ENCODE results near the gene COL21A1.

Gene COL21A1

GRCh38 chr6:56062836-56063235, 184.5 kb downstream of the COL21A1 start:
- in situ Hi-C loops (cut with HindIII; ENCODE audit: low sequenced_read_pairs): no loop called here
- no peak for TF ChIP-seq CTCF (IDR thresholded peaks at IDR 0.05; ENCODE audit: low read depth, low read length, missing control alignments)
- DNase-seq (ENCODE audit: low read depth): no peak
- no peak overlapping the region for H3K4me3 ChIP-seq (ENCODE audit: low read depth, low read length)

GRCh38 chr6:56058636-56059035, 188.7 kb downstream of the COL21A1 start:
- no peak for DNase-seq (ENCODE audit: low read depth)
- TF ChIP-seq CTCF (IDR thresholded peaks at IDR 0.05; ENCODE audit: low read depth, low read length, missing control alignments): no peak
- in situ Hi-C loops (cut with HindIII; ENCODE audit: low sequenced_read_pairs): no loop called here
- H3K4me3 ChIP-seq (ENCODE audit: low read depth, low read length): no peak overlapping the region

- no peak overlapping the region for H3K4me3 ChIP-seq (ENCODE audit: low read depth, low read length)
- DNase-seq (ENCODE audit: low read depth): no peak
- in situ Hi-C loops (cut with HindIII; ENCODE audit: low sequenced_read_pairs): no loop called here
- TF ChIP-seq CTCF (IDR thresholded peaks at IDR 0.05; ENCODE audit: low read depth, low read length, missing control alignments): no peak
These were observed 192.2 kb downstream of the COL21A1 start for GRCh38 chr6:56055081-56055704.

GRCh38 chr6:56051202-56051598, 196.2 kb downstream of the COL21A1 start:
- H3K4me3 ChIP-seq (ENCODE audit: low read depth, low read length): no peak overlapping the region
- no peak for DNase-seq (ENCODE audit: low read depth)
- in situ Hi-C loops (cut with HindIII; ENCODE audit: low sequenced_read_pairs): no loop called here
- no peak for TF ChIP-seq CTCF (IDR thresholded peaks at IDR 0.05; ENCODE audit: low read depth, low read length, missing control alignments)

DNA sequence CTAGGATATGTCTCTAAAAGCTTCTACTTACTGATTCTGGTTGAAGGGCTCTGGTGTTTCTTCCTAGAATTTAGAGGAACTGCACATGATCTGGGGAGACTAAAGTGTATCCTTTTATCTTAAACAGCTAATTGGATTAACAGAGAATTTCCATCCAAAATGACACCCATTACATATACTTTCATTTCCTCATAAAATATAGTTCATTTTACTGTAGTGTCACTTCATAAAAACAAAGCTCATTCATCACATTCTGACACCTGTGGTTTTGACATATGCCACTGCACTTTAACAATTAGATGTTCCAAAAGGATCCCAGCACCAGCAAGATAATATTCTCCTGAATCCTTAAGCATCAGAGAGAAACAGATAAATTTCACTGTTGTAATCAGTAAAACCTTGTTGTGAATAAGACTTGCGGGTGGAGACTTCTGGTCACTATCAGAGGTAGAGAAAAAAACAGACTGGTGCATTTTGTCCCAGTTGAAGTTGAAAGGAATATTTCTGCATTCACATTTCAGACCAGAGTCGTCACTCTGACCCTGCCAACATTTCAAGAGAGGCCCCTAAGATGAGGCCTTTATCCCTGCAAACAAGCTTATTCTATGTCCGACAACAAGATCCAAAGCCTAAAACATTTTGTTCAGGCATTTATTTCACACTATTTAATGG, 196.7 kb downstream of the COL21A1 start:
- no peak overlapping the region for H3K4me3 ChIP-seq (ENCODE audit: low read depth, low read length)
- in situ Hi-C loops (cut with HindIII; ENCODE audit: low sequenced_read_pairs): no loop called here
- no peak for TF ChIP-seq CTCF (IDR thresholded peaks at IDR 0.05; ENCODE audit: low read depth, low read length, missing control alignments)
- no peak for DNase-seq (ENCODE audit: low read depth)

- in situ Hi-C loops (cut with HindIII; ENCODE audit: low sequenced_read_pairs): no loop called here
- no peak for TF ChIP-seq CTCF (IDR thresholded peaks at IDR 0.05; ENCODE audit: low read depth, low read length, missing control alignments)
- no peak overlapping the region for H3K4me3 ChIP-seq (ENCODE audit: low read depth, low read length)
- DNase-seq (ENCODE audit: low read depth): no peak
These were observed 198.8 kb downstream of the COL21A1 start for GRCh38 chr6:56048601-56049000.

Data from astrocyte of the cerebellum (primary cell).